Panc1 (cell line): ENCODE results near the gene BRF1.

Source experiments
- POLR2AphosphoS5 ChIP-seq: IDR thresholded peaks from 2 replicates; pipeline ENCODE4 v1.6.1; 2012; ENCODE audit warnings: mild to moderate bottlenecking, low read depth, low read length, moderate library complexity
- TF ChIP-seq, protein P1 (sequence below): fragments of 450-650 bp; IDR thresholded peaks from 2 replicates; pipeline ENCODE4 v1.5.1; 2017; ENCODE audit warnings: mild to moderate bottlenecking
- TF ChIP-seq, protein P2 (sequence below), 2 experiments: IDR thresholded peaks; 2 replicates each; pipeline ENCODE4 v1.6.1; 2011 to 2012; ENCODE audit warnings: low read depth in 2 of 2, control low read depth in 1 of 2, low read length in 1 of 2, mild to moderate bottlenecking in 1 of 2, moderate library complexity in 1 of 2; ENCODE audit not compliant: insufficient read depth in 1 of 2

DNA sequence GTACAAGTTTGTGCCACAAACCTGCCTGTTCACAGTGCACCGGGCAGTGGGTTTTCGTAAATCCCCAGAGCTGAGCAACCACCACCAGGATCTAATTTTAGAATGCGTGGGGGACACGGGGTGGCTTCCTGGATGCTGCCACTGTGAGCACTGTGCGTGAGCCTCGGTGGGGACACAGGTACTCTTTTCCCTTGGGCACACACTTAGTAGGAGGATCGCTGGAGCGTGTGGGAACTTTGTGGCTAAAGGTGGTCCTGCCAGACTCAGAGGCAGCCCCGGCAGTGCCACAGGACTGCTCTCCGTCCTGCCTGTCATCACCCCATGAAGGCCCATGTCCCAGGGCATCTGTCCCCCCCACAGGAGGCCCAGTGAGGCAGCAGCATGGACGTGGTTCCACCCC is 31.4 kb downstream of the BRF1 start:
- TF ChIP-seq, protein P1, sequence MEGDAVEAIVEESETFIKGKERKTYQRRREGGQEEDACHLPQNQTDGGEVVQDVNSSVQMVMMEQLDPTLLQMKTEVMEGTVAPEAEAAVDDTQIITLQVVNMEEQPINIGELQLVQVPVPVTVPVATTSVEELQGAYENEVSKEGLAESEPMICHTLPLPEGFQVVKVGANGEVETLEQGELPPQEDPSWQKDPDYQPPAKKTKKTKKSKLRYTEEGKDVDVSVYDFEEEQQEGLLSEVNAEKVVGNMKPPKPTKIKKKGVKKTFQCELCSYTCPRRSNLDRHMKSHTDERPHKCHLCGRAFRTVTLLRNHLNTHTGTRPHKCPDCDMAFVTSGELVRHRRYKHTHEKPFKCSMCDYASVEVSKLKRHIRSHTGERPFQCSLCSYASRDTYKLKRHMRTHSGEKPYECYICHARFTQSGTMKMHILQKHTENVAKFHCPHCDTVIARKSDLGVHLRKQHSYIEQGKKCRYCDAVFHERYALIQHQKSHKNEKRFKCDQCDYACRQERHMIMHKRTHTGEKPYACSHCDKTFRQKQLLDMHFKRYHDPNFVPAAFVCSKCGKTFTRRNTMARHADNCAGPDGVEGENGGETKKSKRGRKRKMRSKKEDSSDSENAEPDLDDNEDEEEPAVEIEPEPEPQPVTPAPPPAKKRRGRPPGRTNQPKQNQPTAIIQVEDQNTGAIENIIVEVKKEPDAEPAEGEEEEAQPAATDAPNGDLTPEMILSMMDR, result no peak
- TF ChIP-seq POLR2AphosphoS5, result no peak
- TF ChIP-seq, protein P2, sequence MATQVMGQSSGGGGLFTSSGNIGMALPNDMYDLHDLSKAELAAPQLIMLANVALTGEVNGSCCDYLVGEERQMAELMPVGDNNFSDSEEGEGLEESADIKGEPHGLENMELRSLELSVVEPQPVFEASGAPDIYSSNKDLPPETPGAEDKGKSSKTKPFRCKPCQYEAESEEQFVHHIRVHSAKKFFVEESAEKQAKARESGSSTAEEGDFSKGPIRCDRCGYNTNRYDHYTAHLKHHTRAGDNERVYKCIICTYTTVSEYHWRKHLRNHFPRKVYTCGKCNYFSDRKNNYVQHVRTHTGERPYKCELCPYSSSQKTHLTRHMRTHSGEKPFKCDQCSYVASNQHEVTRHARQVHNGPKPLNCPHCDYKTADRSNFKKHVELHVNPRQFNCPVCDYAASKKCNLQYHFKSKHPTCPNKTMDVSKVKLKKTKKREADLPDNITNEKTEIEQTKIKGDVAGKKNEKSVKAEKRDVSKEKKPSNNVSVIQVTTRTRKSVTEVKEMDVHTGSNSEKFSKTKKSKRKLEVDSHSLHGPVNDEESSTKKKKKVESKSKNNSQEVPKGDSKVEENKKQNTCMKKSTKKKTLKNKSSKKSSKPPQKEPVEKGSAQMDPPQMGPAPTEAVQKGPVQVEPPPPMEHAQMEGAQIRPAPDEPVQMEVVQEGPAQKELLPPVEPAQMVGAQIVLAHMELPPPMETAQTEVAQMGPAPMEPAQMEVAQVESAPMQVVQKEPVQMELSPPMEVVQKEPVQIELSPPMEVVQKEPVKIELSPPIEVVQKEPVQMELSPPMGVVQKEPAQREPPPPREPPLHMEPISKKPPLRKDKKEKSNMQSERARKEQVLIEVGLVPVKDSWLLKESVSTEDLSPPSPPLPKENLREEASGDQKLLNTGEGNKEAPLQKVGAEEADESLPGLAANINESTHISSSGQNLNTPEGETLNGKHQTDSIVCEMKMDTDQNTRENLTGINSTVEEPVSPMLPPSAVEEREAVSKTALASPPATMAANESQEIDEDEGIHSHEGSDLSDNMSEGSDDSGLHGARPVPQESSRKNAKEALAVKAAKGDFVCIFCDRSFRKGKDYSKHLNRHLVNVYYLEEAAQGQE (IDR thresholded peaks at IDR 0.05; ENCODE audit: insufficient read depth in 1 of 2, low read depth in 2 of 2, low read length in 1 of 2), result no peak
